ENCODE data around the gene SEPTIN14.

- TF ChIP-seq SNAI2 (CRISPR knock-in tag; IDR thresholded peaks at IDR 0.05) (no peak), BACH2 (CRISPR knock-in tag; IDR thresholded peaks at IDR 0.05; ENCODE audit: borderline replicate concordance) (no peak)
Measured at GRCh38 chr7:55878691-55879090, 16.1 kb upstream of the SEPTIN14 start.
